Mesenchymal stem cell (in vitro differentiated cells and primary cell): Measurements from ENCODE around the gene SAMD11.

Experiments
- DNase-seq: peaks from one replicate; pipeline ENCODE4 v3.0.0-alpha.2; 2013
- H2AFZ ChIP-seq: one replicate; pipeline ENCODE4 v1.6.1; 2013; ENCODE audit warnings: low read depth, mild to moderate bottlenecking, control low read depth, inconsistent platforms, low read length, moderate library complexity
- H2AK5ac ChIP-seq: 2 replicates; pipeline ENCODE4 v1.6.1; 2013; ENCODE audit warnings: low read length, moderate library complexity, mild to moderate bottlenecking, inconsistent platforms; ENCODE audit not compliant: severe bottlenecking
- H2BK120ac ChIP-seq: one replicate; pipeline ENCODE4 v1.6.1; 2013; ENCODE audit warnings: low read depth, mild to moderate bottlenecking, inconsistent platforms, low read length, moderate library complexity
- H2BK12ac ChIP-seq, 2 experiments: one replicate each; pipeline ENCODE4 v1.6.1; 2013; ENCODE audit warnings: inconsistent platforms in 2 of 2, low read length in 2 of 2, mild to moderate bottlenecking in 2 of 2, moderate library complexity in 2 of 2, control low read depth in 1 of 2
- H2BK15ac ChIP-seq: one replicate; pipeline ENCODE4 v1.6.1; 2013; ENCODE audit warnings: mild to moderate bottlenecking, low read depth, inconsistent platforms; ENCODE audit not compliant: poor library complexity, severe bottlenecking
- H2BK5ac ChIP-seq: 2 replicates; pipeline ENCODE4 v1.6.1; 2013; ENCODE audit warnings: low read depth, mild to moderate bottlenecking, low read length, control low read depth, inconsistent platforms; ENCODE audit not compliant: poor library complexity, severe bottlenecking
- H3K14ac ChIP-seq, 2 experiments: one replicate each; pipeline ENCODE4 v1.6.1; 2013; ENCODE audit warnings: inconsistent platforms in 2 of 2, low read length in 2 of 2, control low read depth in 1 of 2, mild to moderate bottlenecking in 1 of 2, moderate library complexity in 1 of 2
- H3K18ac ChIP-seq, 2 experiments: one replicate each; pipeline ENCODE4 v1.6.1; 2013; ENCODE audit warnings: inconsistent platforms in 2 of 2, low read length in 2 of 2, control low read depth in 1 of 2, low read depth in 1 of 2, mild to moderate bottlenecking in 1 of 2
- H3K23ac ChIP-seq, 2 experiments: one replicate each; pipeline ENCODE4 v1.6.1; 2013; ENCODE audit warnings: inconsistent platforms in 2 of 2, low read length in 2 of 2, mild to moderate bottlenecking in 2 of 2, moderate library complexity in 2 of 2, control low read depth in 1 of 2
- H3K27ac ChIP-seq: 2 replicates; pipeline ENCODE4 v1.5.1; 2013; ENCODE audit warnings: mild to moderate bottlenecking, moderate library complexity, low read length, control low read depth, inconsistent platforms; ENCODE audit not compliant: poor library complexity, severe bottlenecking
- H3K27me3 ChIP-seq, 2 experiments: 2 replicates each; pipeline versions ENCODE4 v1.6.1 to v1.7.0; 2013; ENCODE audit warnings: low read length in 2 of 2, mild to moderate bottlenecking in 2 of 2, moderate library complexity in 2 of 2, control low read depth in 1 of 2, inconsistent platforms in 1 of 2; ENCODE audit not compliant: control insufficient read depth in 1 of 2, insufficient read depth in 1 of 2
- H3K36me3 ChIP-seq, 2 experiments: 2 replicates each; pipeline versions ENCODE4 v1.6.1 to v1.7.0; 2013; ENCODE audit warnings: low read length in 2 of 2, control low read depth in 1 of 2, inconsistent platforms in 1 of 2, low read depth in 1 of 2, mild to moderate bottlenecking in 1 of 2; ENCODE audit not compliant: insufficient read depth in 2 of 2, control insufficient read depth in 1 of 2
- H3K4ac ChIP-seq, 2 experiments: one replicate each; pipeline ENCODE4 v1.6.1; 2013; ENCODE audit warnings: inconsistent platforms in 2 of 2, low read length in 2 of 2, mild to moderate bottlenecking in 2 of 2, moderate library complexity in 2 of 2, control low read depth in 1 of 2, low read depth in 1 of 2
- H3K4me1 ChIP-seq: 2 replicates; pipeline ENCODE4 v1.6.1; 2013; ENCODE audit warnings: low read depth, low read length, control low read depth; ENCODE audit not compliant: control insufficient read depth, insufficient read depth
- H3K4me2 ChIP-seq: 2 replicates; pipeline ENCODE4 v1.6.1; 2013; ENCODE audit warnings: low read length, mild to moderate bottlenecking, inconsistent platforms; ENCODE audit not compliant: poor library complexity, severe bottlenecking
- H3K4me3 ChIP-seq, 2 experiments: 2 replicates each; pipeline versions ENCODE4 v1.5.1 to v1.7.0; 2013; ENCODE audit warnings: low read length in 2 of 2, mild to moderate bottlenecking in 2 of 2, control low read depth in 1 of 2, low read depth in 1 of 2; ENCODE audit not compliant: insufficient read depth in 1 of 2
- H3K79me1 ChIP-seq: replicated peaks from 2 replicates; pipeline ENCODE4 v1.6.1; 2013; ENCODE audit warnings: mild to moderate bottlenecking, control low read depth, low read length, inconsistent platforms; ENCODE audit not compliant: poor library complexity, severe bottlenecking
- H3K9ac ChIP-seq: 2 replicates; pipeline ENCODE4 v1.7.0; 2013; ENCODE audit warnings: mild to moderate bottlenecking, low read length, moderate library complexity
- H3K9me3 ChIP-seq: 2 replicates; pipeline ENCODE4 v1.7.0; 2013; ENCODE audit warnings: mild to moderate bottlenecking, low read length; ENCODE audit not compliant: control insufficient read depth
- H4K8ac ChIP-seq: one replicate; pipeline ENCODE4 v1.6.1; 2013; ENCODE audit warnings: inconsistent platforms, mild to moderate bottlenecking, low read length, moderate library complexity
- H4K91ac ChIP-seq: one replicate; pipeline ENCODE4 v1.6.1; 2013; ENCODE audit warnings: mild to moderate bottlenecking, low read length, inconsistent platforms
- WGBS: methylation state at CpG from one replicate; pipeline ENCODE4 v1.1.7; 2013; ENCODE audit warnings: mixed read lengths; 5-methylcytosine and 5-hydroxymethylcytosine counted together

SAMD11 gene

DNA sequence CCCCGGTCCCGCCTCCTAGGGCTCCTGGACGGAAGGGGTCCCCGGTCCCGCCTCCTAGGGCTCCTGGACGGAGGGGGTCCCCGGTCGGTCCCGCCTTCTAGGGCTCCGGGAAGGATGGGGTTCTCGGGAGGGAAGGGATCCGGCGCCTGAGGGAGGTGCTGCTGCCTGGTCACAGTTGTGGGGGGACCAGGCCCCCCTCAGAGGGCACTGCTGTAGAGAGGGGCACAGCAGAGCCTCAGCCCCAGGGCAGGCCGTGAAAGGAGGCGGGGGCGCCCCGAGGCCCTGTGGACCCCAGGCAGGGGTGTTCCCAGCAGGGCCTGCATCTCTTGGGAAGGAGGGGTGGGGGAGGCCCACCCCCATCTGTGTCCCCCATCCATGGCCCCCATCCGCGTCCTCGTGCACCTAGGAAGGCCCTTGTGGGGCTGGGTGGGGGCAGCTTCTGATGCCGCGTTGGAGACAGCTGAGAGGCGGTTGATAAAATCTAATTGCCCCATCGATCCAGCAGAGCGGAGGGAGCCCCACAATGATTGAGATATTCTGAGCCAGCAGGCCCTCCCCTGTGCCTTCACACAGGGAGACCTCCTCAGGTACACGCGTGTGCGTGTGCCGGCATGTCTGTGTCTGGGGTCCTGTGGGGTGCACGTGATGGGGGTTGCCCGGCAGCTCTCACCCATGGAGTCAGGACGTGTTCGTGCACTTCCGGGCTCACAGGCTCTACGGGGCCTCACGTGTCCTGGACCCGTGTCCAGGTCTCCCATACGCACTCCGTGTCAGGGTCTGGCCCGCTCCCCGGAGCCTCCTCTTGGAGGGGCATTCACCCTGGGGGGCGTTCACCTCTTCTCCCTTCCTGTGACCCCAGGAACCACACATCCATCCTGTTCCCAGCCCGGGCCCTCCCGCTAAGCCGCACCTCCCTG lies 12.9 kb downstream of the SAMD11 start:
- peaks cover 49 to 51% of the 10 kb centered on the region in 2 experiments for H3K27me3 ChIP-seq
- no peak overlapping the region for H2BK5ac ChIP-seq
- no peak overlapping the region for H3K18ac ChIP-seq
- H3K4me2 ChIP-seq: no peak overlapping the region
- no peak overlapping the region for H2BK12ac ChIP-seq
- H3K4me1 ChIP-seq: peaks cover 52% of the 10 kb centered on the region
- no peak overlapping the region for H3K23ac ChIP-seq
- no peak overlapping the region for H2AK5ac ChIP-seq
- no peak overlapping the region for H2BK120ac ChIP-seq
- H3K4me3 ChIP-seq: no peak overlapping the region
- WGBS: 81% methylated on average over 43 of the region's 45 CpGs
- H2AFZ ChIP-seq: no peak overlapping the region
- no peak overlapping the region for H3K14ac ChIP-seq
- no peak for DNase-seq
- H4K8ac ChIP-seq: no peak overlapping the region
- no peak overlapping the region for H3K4ac ChIP-seq
- no peak overlapping the region for H2BK15ac ChIP-seq
- H3K9ac ChIP-seq: no peak overlapping the region
- H4K91ac ChIP-seq: peak overlapping the region; percentile 41
- no peaks in the 10 kb centered on the region for H3K9me3 ChIP-seq
- no peak overlapping the region for H3K27ac ChIP-seq
- H3K36me3 ChIP-seq: no peaks in the 10 kb centered on the region
- no peaks in the 10 kb centered on the region for H3K79me1 ChIP-seq

DNA sequence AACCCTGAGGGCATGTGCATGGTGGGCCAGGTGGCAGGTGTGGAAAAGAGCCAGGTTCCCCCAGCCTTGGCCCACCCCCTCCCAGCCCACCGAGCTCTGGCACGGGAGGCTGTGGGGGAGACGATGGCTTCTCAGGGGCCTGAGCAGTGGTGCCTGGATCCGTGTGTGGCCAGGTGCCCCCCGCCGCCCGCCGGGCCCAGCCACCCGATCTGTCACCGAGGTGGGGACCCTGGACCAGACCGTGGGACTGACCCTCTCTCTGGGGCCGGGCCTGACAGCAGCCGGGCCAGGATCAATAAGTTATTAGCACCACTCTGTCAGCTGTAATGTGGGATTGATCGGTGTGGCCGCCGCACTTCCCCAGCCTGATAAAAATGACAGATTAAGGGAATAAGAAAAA lies 13.8 kb downstream of the SAMD11 start:
- no peak overlapping the region for H4K8ac ChIP-seq
- 83% methylated on average over 16 of the region's 16 CpGs for WGBS
- no peak for DNase-seq

DNA sequence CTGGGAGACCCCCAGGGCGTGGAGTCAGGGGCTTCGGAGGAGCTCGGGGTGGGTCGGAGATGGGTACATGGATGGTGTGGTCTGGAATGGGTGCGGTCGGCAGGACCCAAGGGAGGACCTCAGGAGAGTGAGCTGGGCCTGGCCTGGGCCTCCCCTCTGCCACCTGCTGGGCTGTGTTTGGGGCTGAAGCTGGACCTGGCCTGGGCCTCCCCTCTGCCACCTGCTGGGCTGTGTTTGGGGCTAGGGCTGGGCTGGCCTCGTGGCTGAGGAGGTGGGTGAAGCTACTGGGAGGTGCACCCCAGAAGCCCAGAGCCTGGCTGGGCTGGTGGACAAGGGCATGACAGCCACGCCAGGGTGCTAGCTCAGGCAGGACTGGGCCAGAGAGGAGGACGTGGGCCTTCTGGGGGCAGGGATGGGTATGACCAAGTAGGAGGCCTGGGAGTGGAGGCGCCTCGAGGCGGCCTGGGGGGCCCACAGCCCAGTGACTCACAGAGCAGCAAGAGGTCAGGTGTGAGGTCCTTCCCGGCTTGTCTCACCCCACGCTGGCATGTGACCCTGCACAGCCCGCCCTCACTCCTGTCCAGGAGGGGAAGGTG lies 14.5 kb downstream of the SAMD11 start:
- H3K23ac ChIP-seq: no peak overlapping the region
- no peak overlapping the region for H3K14ac ChIP-seq
- no peak overlapping the region for H2BK120ac ChIP-seq
- no peak overlapping the region for H3K9ac ChIP-seq
- no peak overlapping the region for H2AK5ac ChIP-seq
- peaks cover 63% of the 10 kb centered on the region for H3K4me1 ChIP-seq
- H3K4me2 ChIP-seq: no peak overlapping the region
- H3K4me3 ChIP-seq: no peak overlapping the region
- no peaks in the 10 kb centered on the region for H3K36me3 ChIP-seq
- peak; percentile 48 for DNase-seq
- no peak overlapping the region for H3K18ac ChIP-seq
- no peak overlapping the region for H2AFZ ChIP-seq
- no peak overlapping the region for H2BK15ac ChIP-seq
- H3K27ac ChIP-seq: no peak overlapping the region
- no peak overlapping the region for H4K8ac ChIP-seq
- WGBS: 67% methylated on average over 15 of the region's 15 CpGs
- no peak overlapping the region for H2BK5ac ChIP-seq
- H3K9me3 ChIP-seq: no peaks in the 10 kb centered on the region
- H2BK12ac ChIP-seq: peak overlapping the region in 1 of 2 experiments; percentile 8
- no peak overlapping the region for H4K91ac ChIP-seq
- H3K4ac ChIP-seq: no peak overlapping the region
- H3K79me1 ChIP-seq: no peaks in the 10 kb centered on the region
- H3K27me3 ChIP-seq: peaks cover 39 to 41% of the 10 kb centered on the region in 2 experiments

More for the DNA sequence above, 13.8 kb downstream of the SAMD11 start:
- Histone ChIP-seq H2BK120ac (no peak overlapping the region), H3K4me1 (peaks cover 56% of the 10 kb centered on the region), H3K4me2 (no peak overlapping the region), H3K9ac (no peak overlapping the region), H3K4me3 (no peak overlapping the region), H2BK5ac (no peak overlapping the region), H3K79me1 (no peaks in the 10 kb centered on the region), H3K36me3 (no peaks in the 10 kb centered on the region), H2AK5ac (no peak overlapping the region), H2BK15ac (no peak overlapping the region), H3K14ac (no peak overlapping the region), H3K4ac (no peak overlapping the region), H3K9me3 (no peaks in the 10 kb centered on the region), H3K18ac (no peak overlapping the region), H3K27me3 (peaks cover 40 to 45% of the 10 kb centered on the region in 2 experiments), H3K23ac (no peak overlapping the region), H4K91ac (no peak overlapping the region), H2AFZ (no peak overlapping the region), H2BK12ac (no peak overlapping the region), H3K27ac (no peak overlapping the region)
